AG10803 (cell line): Measurements from ENCODE around the gene CPTP.

Experiments
- DNase-seq: peaks from one replicate; pipeline ENCODE4 v3.0.0; 2010; ENCODE audit warnings: low read depth
- H3K4me3 ChIP-seq: 2 replicates; pipeline ENCODE4 v1.5.1; 2011; ENCODE audit warnings: mild to moderate bottlenecking, low read length, control low read depth
- CTCF ChIP-seq: conservative IDR thresholded peaks from 2 replicates; pipeline ENCODE4 v1.5.1; 2011; ENCODE audit warnings: mild to moderate bottlenecking, low read length, control low read depth, inconsistent platforms

CPTP gene

GRCh38 chr1:1298861-1299685, 25.5 kb upstream of the CPTP start:
- H3K4me3 ChIP-seq, result no peak overlapping the region
- TF ChIP-seq CTCF, result no peak
- no peak for DNase-seq

GRCh38 chr1:1299686-1300351, 24.8 kb upstream of the CPTP start:
- peak; percentile 14; the same call in 1 of the 2 replicates for TF ChIP-seq CTCF
- no peak for DNase-seq
- no peak overlapping the region for H3K4me3 ChIP-seq

GRCh38 chr1:1300352-1300739, 24.3 kb upstream of the CPTP start:
- H3K4me3 ChIP-seq, result no peak overlapping the region
- no peak for TF ChIP-seq CTCF

GRCh38 chr1:1302006-1302430, 22.6 kb upstream of the CPTP start:
- DNase-seq, result no peak
- H3K4me3 ChIP-seq, result no peak overlapping the region
- TF ChIP-seq CTCF, result peak; percentile 39

More at GRCh38 chr1:1300352-1300739, 24.3 kb upstream of the CPTP start:
- no peak for DNase-seq

- no peak for TF ChIP-seq CTCF
- no peak overlapping the region for H3K4me3 ChIP-seq
- no peak for DNase-seq
These were observed 21.6 kb upstream of the CPTP start for GRCh38 chr1:1302951-1303509.

- H3K4me3 ChIP-seq, result no peak overlapping the region
- DNase-seq, result no peak
- TF ChIP-seq CTCF, result no peak
These were observed 20.9 kb upstream of the CPTP start for GRCh38 chr1:1303736-1304135.
